ENCODE data around the gene LRP2BP.

DNA sequence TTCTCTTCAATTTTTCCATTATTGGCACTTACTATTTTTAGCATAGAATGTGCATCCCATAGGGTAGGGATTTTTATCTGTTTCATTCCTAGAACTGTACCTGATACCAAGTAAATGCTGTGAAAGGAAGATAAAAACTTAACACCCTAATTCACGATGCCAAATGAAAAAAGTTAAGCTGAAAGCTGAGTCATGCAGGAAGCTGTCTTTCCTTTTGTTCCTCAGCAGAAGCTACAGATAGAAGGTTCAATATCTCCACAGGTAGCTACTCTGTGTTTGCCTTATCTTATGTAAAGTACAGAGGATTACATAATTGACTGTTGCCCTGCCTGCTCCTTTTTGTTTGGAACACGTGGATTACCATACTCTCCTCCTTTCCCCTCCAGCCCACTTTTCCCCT lies 77.0 kb downstream of the LRP2BP start:
- TF ChIP-seq, protein P1, sequence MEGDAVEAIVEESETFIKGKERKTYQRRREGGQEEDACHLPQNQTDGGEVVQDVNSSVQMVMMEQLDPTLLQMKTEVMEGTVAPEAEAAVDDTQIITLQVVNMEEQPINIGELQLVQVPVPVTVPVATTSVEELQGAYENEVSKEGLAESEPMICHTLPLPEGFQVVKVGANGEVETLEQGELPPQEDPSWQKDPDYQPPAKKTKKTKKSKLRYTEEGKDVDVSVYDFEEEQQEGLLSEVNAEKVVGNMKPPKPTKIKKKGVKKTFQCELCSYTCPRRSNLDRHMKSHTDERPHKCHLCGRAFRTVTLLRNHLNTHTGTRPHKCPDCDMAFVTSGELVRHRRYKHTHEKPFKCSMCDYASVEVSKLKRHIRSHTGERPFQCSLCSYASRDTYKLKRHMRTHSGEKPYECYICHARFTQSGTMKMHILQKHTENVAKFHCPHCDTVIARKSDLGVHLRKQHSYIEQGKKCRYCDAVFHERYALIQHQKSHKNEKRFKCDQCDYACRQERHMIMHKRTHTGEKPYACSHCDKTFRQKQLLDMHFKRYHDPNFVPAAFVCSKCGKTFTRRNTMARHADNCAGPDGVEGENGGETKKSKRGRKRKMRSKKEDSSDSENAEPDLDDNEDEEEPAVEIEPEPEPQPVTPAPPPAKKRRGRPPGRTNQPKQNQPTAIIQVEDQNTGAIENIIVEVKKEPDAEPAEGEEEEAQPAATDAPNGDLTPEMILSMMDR (CRISPR knock-in tag; IDR thresholded peaks at IDR 0.05) = no peak
- TF ChIP-seq HDAC2 (CRISPR knock-in tag; IDR thresholded peaks at IDR 0.05) = peak; percentile 53; the same call in 1 of the 2 replicates
- TF ChIP-seq, protein P2, sequence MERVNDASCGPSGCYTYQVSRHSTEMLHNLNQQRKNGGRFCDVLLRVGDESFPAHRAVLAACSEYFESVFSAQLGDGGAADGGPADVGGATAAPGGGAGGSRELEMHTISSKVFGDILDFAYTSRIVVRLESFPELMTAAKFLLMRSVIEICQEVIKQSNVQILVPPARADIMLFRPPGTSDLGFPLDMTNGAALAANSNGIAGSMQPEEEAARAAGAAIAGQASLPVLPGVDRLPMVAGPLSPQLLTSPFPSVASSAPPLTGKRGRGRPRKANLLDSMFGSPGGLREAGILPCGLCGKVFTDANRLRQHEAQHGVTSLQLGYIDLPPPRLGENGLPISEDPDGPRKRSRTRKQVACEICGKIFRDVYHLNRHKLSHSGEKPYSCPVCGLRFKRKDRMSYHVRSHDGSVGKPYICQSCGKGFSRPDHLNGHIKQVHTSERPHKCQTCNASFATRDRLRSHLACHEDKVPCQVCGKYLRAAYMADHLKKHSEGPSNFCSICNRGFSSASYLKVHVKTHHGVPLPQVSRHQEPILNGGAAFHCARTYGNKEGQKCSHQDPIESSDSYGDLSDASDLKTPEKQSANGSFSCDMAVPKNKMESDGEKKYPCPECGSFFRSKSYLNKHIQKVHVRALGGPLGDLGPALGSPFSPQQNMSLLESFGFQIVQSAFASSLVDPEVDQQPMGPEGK (CRISPR knock-in tag; IDR thresholded peaks at IDR 0.05) = peak; percentile 23; the same call in 1 of the 2 replicates
- peak in 1 of 2 experiments; percentile 15; a peak in 1 of 4 replicates for TF ChIP-seq MAFK (conservative IDR thresholded peaks at IDR 0.05 in 1 of 2, IDR thresholded peaks at IDR 0.05 in 1 of 2; ENCODE audit: low read length in 2 of 2)

All from HepG2 (cell line).